ENCODE data around the gene SLC22A23.

GRCh38 chr6:3285049-3285639, 171.7 kb downstream of the SLC22A23 start:
- no peak for TF ChIP-seq CTCF (conservative IDR thresholded peaks at IDR 0.05; ENCODE audit: low read length)
- no peak for TF ChIP-seq EZH2phosphoT487 (IDR thresholded peaks at IDR 0.05; ENCODE audit: borderline replicate concordance, low read depth, low read length)
